IMR-90 (cell line): Measurements from ENCODE around the gene GSS. TPM values are rescaled to one million over a fixed set of nuclear protein-coding genes. Genes with fewer than 3 reads are reported as not detected.

Experiments
- ATAC-seq: fragments of 200-7000 bp; cut with Tn5 transposase; 2 replicates; pipeline ENCODE4 v1.9.1; 2020; ENCODE audit warnings: low read depth, mild to moderate bottlenecking, moderate library complexity
- BruUV-seq: library from RNA; stranded (reverse); fragments of 400-500 nt; replicated peaks from 2 replicates; lab custom pipeline; 2021; lab: Mats Ljungman, UMichigan
- CTCF ChIA-PET: fragments of 300-600 bp; formaldehyde crosslinking; extraction: SDS; loops from one replicate; lab custom pipeline; 2021; ENCODE audit warnings: antibody characterized with exemption; lab: Yijun Ruan, JAX
- POLR2A ChIA-PET: fragments of 300-600 bp; sonication (Branson Sonifier 250); formaldehyde crosslinking; loops from one replicate; lab custom pipeline; 2022; ENCODE audit warnings: antibody characterized with exemption; ENCODE audit not compliant: unreplicated experiment; lab: Charles Lee
- DNase-seq: peaks from one replicate; pipeline ENCODE4 v3.0.0; 2013
- H2AFZ ChIP-seq: replicated peaks from 2 replicates; pipeline ENCODE3; 2013; ENCODE audit warnings: low read length, mild to moderate bottlenecking; ENCODE audit not compliant: poor library complexity
- H2AK5ac ChIP-seq: 2 replicates; pipeline ENCODE4 v1.6.1; 2013; ENCODE audit warnings: low read depth, low read length, inconsistent platforms
- H2AK9ac ChIP-seq: replicated peaks from 2 replicates; pipeline ENCODE3; 2013; ENCODE audit warnings: mild to moderate bottlenecking, low read depth, low read length, moderate library complexity; ENCODE audit not compliant: poor library complexity
- H2BK120ac ChIP-seq: 2 replicates; pipeline ENCODE4 v1.6.1; 2013; ENCODE audit warnings: low read depth, low read length, inconsistent platforms
- H2BK15ac ChIP-seq: 3 replicates; pipeline ENCODE4 v1.6.1; 2013; ENCODE audit warnings: low read depth, low read length, inconsistent platforms
- H2BK20ac ChIP-seq: 2 replicates; pipeline ENCODE4 v1.6.1; 2013; ENCODE audit warnings: low read depth, mild to moderate bottlenecking, inconsistent platforms, low read length, moderate library complexity
- H2BK5ac ChIP-seq: 2 replicates; pipeline ENCODE4 v1.6.1; 2013; ENCODE audit warnings: mild to moderate bottlenecking, low read depth, low read length, inconsistent platforms; ENCODE audit not compliant: poor library complexity, severe bottlenecking
- H3K14ac ChIP-seq: replicated peaks from 2 replicates; pipeline ENCODE4 v1.6.1; 2013; ENCODE audit warnings: low read depth, low read length, inconsistent platforms
- H3K18ac ChIP-seq: 2 replicates; pipeline ENCODE4 v1.6.1; 2013; ENCODE audit warnings: low read depth, low read length, control low read depth
- H3K23ac ChIP-seq: 2 replicates; pipeline ENCODE4 v1.6.1; 2013; ENCODE audit warnings: low read depth, low read length, inconsistent platforms
- H3K27ac ChIP-seq: 2 replicates; pipeline ENCODE4 v1.5.1; 2013; ENCODE audit warnings: mild to moderate bottlenecking, control low read depth, low read length; ENCODE audit not compliant: insufficient read depth
- H3K27me3 ChIP-seq: 2 replicates; pipeline ENCODE4 v1.6.1; 2013; ENCODE audit warnings: low read length; ENCODE audit not compliant: control insufficient read depth, insufficient read depth
- H3K36me3 ChIP-seq: 2 replicates; pipeline ENCODE4 v1.6.1; 2013; ENCODE audit warnings: low read length, mixed read lengths; ENCODE audit not compliant: control insufficient read depth, insufficient read depth
- H3K4ac ChIP-seq: 2 replicates; pipeline ENCODE4 v1.6.1; 2013; ENCODE audit warnings: low read depth, low read length, inconsistent platforms
- H3K4me1 ChIP-seq: 2 replicates; pipeline ENCODE4 v1.6.1; 2013; ENCODE audit warnings: low read length, mixed read lengths; ENCODE audit not compliant: control insufficient read depth, insufficient read depth
- H3K4me2 ChIP-seq: 2 replicates; pipeline ENCODE4 v1.6.1; 2013; ENCODE audit warnings: low read depth, mild to moderate bottlenecking, control low read depth, low read length, moderate library complexity
- H3K4me3 ChIP-seq: 2 replicates; pipeline ENCODE4 v1.5.1; 2013; ENCODE audit warnings: low read depth, mild to moderate bottlenecking, control low read depth, low read length, moderate library complexity; ENCODE audit not compliant: insufficient read depth
- H3K56ac ChIP-seq: 2 replicates; pipeline ENCODE4 v1.6.1; 2013; ENCODE audit warnings: low read length, inconsistent platforms; ENCODE audit not compliant: insufficient read depth; ENCODE audit errors: extremely low read depth
- H3K79me1 ChIP-seq, 2 experiments: 2 replicates each; pipeline ENCODE4 v1.6.1; 2013; ENCODE audit warnings: low read length in 2 of 2, inconsistent platforms in 1 of 2, low read depth in 1 of 2
- H3K9ac ChIP-seq: 2 replicates; pipeline ENCODE4 v1.6.1; 2013; ENCODE audit warnings: low read depth, low read length, control low read depth
- H3K9me1 ChIP-seq: 2 replicates; pipeline ENCODE4 v1.6.1; 2013; ENCODE audit warnings: low read length, inconsistent platforms; ENCODE audit not compliant: insufficient read depth
- H3K9me3 ChIP-seq: 2 replicates; pipeline ENCODE4 v1.6.1; 2013; ENCODE audit warnings: low read length; ENCODE audit not compliant: control insufficient read depth, insufficient read depth
- H4K20me1 ChIP-seq: 2 replicates; pipeline ENCODE4 v1.6.1; 2013; ENCODE audit warnings: low read length, inconsistent platforms; ENCODE audit not compliant: insufficient read depth
- H4K5ac ChIP-seq: 2 replicates; pipeline ENCODE4 v1.6.1; 2013; ENCODE audit warnings: mild to moderate bottlenecking, low read depth, low read length, control low read depth
- H4K8ac ChIP-seq, 2 experiments: 2 replicates each; pipeline ENCODE4 v1.6.1; 2013; ENCODE audit warnings: low read depth in 2 of 2, low read length in 2 of 2, control low read depth in 1 of 2, inconsistent platforms in 1 of 2
- H4K91ac ChIP-seq: 2 replicates; pipeline ENCODE4 v1.6.1; 2013; ENCODE audit warnings: low read depth, low read length, inconsistent platforms; ENCODE audit not compliant: insufficient read depth
- BHLHE40 ChIP-seq: fragments of 150-350 bp; IDR thresholded peaks from 2 replicates; pipeline ENCODE4 v1.6.1; 2016; ENCODE audit warnings: mild to moderate bottlenecking, low read depth, low read length
- CTCF ChIP-seq: conservative IDR thresholded peaks from 2 replicates; pipeline ENCODE4 v1.5.1; 2012; ENCODE audit warnings: mild to moderate bottlenecking, low read depth, low read length, improper control_type of control experiment
- FOS ChIP-seq: fragments of 150-350 bp; IDR thresholded peaks from 2 replicates; pipeline ENCODE4 v1.6.1; 2016; ENCODE audit warnings: low read depth, low read length
- MAZ ChIP-seq: IDR thresholded peaks from 2 replicates; pipeline ENCODE4 v1.6.1; 2012; ENCODE audit warnings: low read depth, mild to moderate bottlenecking, low read length, improper control_type of control experiment, moderate library complexity, borderline replicate concordance
- RAD21 ChIP-seq: IDR thresholded peaks from 2 replicates; pipeline ENCODE4 v1.6.1; 2012; ENCODE audit warnings: low read length, improper control_type of control experiment
- SMC3 ChIP-seq: fragments of 150-350 bp; IDR thresholded peaks from 2 replicates; pipeline ENCODE4 v1.6.1; 2016; ENCODE audit warnings: low read depth, mild to moderate bottlenecking, antibody characterized with exemption, low read length, moderate library complexity
- WGBS, 2 experiments: methylation state at CpG; one replicate each; pipeline versions ENCODE4 v1.1.5 to v1.1.7; 2013; ENCODE audit warnings: missing lambda C conversion rate in 2 of 2; ENCODE audit not compliant: insufficient read length in 1 of 2; ENCODE audit errors: extremely low coverage in 2 of 2; 5-methylcytosine and 5-hydroxymethylcytosine counted together
- dilution Hi-C: fragments of 300-500 bp; cut with HindIII; formaldehyde crosslinking; loops from one replicate; pipeline ENCODE4 v1.14.3; 2018; ENCODE audit warnings: low sequenced_read_pairs; ENCODE audit not compliant: unreplicated experiment
- in situ Hi-C: fragments of 300-500 bp; cut with MboI; formaldehyde crosslinking; loops from 3 replicates; pipeline ENCODE4 v1.14.3; 2019; ENCODE audit warnings: low sequenced_read_pairs, inconsistent platforms, mixed read lengths
- intact Hi-C: fragments of 100-400 bp; cut with micrococcal nuclease; formaldehyde crosslinking; loops from 2 replicates; pipeline ENCODE4 v1.10.0; 2022
- polyA plus RNA-seq, 3 experiments: library from polyadenylated mRNA; depleted of rRNA; stranded (reverse); fragments of >200 nt; gene quantifications; 2 replicates each; pipeline ENCODE4 v1.2.3, GENCODE V29; 2012; ENCODE audit warnings: low replicate concordance in 1 of 3
- total RNA-seq: library from RNA; depleted of rRNA; stranded (reverse); fragments of >200 nt; gene quantifications from 2 replicates; pipeline ENCODE4 v1.2.3, GENCODE V29; 2012

The GSS gene
- total and polyA plus RNA-seq, 2 of the 4 experiments (the other 2 are of a cell fraction), result 73.7 to 90.0 TPM

- TF ChIP-seq BHLHE40, result no peak
These were observed 47.0 kb upstream of the GSS start (continued) for GRCh38 chr20:35002426-35003210.

GRCh38 chr20:35001596-35002362, 46.2 kb upstream of the GSS start:
- H2AFZ ChIP-seq, result peak overlapping the region; percentile 10
- H3K27ac ChIP-seq, result no peak overlapping the region
- H3K9ac ChIP-seq, result no peak overlapping the region
- no peak overlapping the region for H3K4me3 ChIP-seq
- H3K36me3 ChIP-seq, result peaks cover 90% of the 10 kb centered on the region
- no peak overlapping the region for H3K18ac ChIP-seq
- peak; percentile 24; the same call in 1 of the 2 replicates for ATAC-seq
- in situ Hi-C loops (no loop called here), intact Hi-C loops (loop anchor here (5.0 kb wide), 1 partner anchor 129 kb away; the partner anchor contains the start of gene GGT7), dilution Hi-C loops (no loop called here)
- H2AK9ac ChIP-seq, result no peak overlapping the region
- H2BK120ac ChIP-seq, result no peak overlapping the region
- ChIA-PET POLR2A (no interaction called here), CTCF (interaction anchor here (0.5 to 1.2 kb wide), 2 partner anchors 128 kb away, joined by 3 to 4 read pairs; no protein-coding TSS in a partner anchor)
- H2BK20ac ChIP-seq, result no peak overlapping the region
- no TSS peak for BruUV-seq
- no peak overlapping the region for H3K23ac ChIP-seq
- H3K4ac ChIP-seq, result no peak overlapping the region
- H2BK5ac ChIP-seq, result no peak overlapping the region
- H4K91ac ChIP-seq, result no peak overlapping the region
- H2AK5ac ChIP-seq, result no peak overlapping the region
- no peaks in the 10 kb centered on the region for H3K4me1 ChIP-seq
- H3K9me1 ChIP-seq, result no peaks in the 10 kb centered on the region
- peaks cover 0 to 17% of the 10 kb centered on the region in 2 experiments; a peak in 2 of 4 replicates for H3K79me1 ChIP-seq
- no peak overlapping the region for H3K14ac ChIP-seq
- DNase-seq, result no peak
- no peak overlapping the region for H4K5ac ChIP-seq
- no peak overlapping the region for H2BK15ac ChIP-seq
- peaks cover 30% of the 10 kb centered on the region for H4K20me1 ChIP-seq
- H3K4me2 ChIP-seq, result no peak overlapping the region
- H3K56ac ChIP-seq, result no peak overlapping the region
- WGBS, 2 experiments, result 92% methylated on average over 6 of the region's 15 CpGs; no CpG with 5 or more reads in 1 of the 2 experiments
- H3K9me3 ChIP-seq, result no peaks in the 10 kb centered on the region
- TF ChIP-seq SMC3, result peak; percentile 45
- peak; percentile 38 for TF ChIP-seq CTCF
- TF ChIP-seq BHLHE40, result no peak
- no peak for TF ChIP-seq MAZ
- TF ChIP-seq FOS, result no peak
- peak; percentile 23; the same call in 1 of the 2 replicates for TF ChIP-seq RAD21
- H3K27me3 ChIP-seq, result no peaks in the 10 kb centered on the region
- no peak overlapping the region for H4K8ac ChIP-seq
